Colonic mucosa (tissue), 4 donors: ENCODE measurements around the gene TENM3. TPM values are rescaled to one million over a fixed set of nuclear protein-coding genes. Genes with fewer than 3 reads are reported as not detected.

ENCODE experiments used
- DNase-seq: peaks from one replicate; pipeline ENCODE4 v3.0.0-alpha.2; 2020
- H3K27ac ChIP-seq: fragments of 200-600 bp; one replicate; pipeline ENCODE4 v1.8.0; 2021
- H3K27me3 ChIP-seq: fragments of 200-600 bp; one replicate; pipeline ENCODE4 v1.8.0; 2021
- H3K36me3 ChIP-seq: fragments of 200-600 bp; one replicate; pipeline ENCODE4 v1.8.0; 2021
- H3K4me1 ChIP-seq: fragments of 200-600 bp; one replicate; pipeline ENCODE4 v1.8.0; 2021; ENCODE audit warnings: mild to moderate bottlenecking
- H3K4me3 ChIP-seq: fragments of 200-600 bp; one replicate; pipeline ENCODE4 v1.8.0; 2021
- H3K9ac ChIP-seq, 2 donors: one replicate each; pipeline ENCODE4 v1.7.0; 2013; ENCODE audit warnings: control low read depth in 2 of 2, low read depth in 2 of 2, low read length in 2 of 2
- H3K9me3 ChIP-seq: fragments of 200-600 bp; one replicate; pipeline ENCODE4 v1.8.0; 2021
- intact Hi-C: fragments of 100-400 bp; cut with DNase I; formaldehyde crosslinking; loops from one replicate; pipeline ENCODE4 v1.14.1; 2022
- total RNA-seq, 2 donors: library from RNA; stranded (reverse); fragmentation: NEBNext Ultra II Directional in 1 of 2; extraction: Animal tissue kit (Norgen Biotek cat#: 25700) in 1 of 2; gene quantifications; one replicate each; pipeline ENCODE4 v1.2.1, GENCODE V29; 2021
- TF ChIP-seq, protein P1 (sequence below): fragments of 200-600 bp; IDR thresholded peaks from one replicate; pipeline ENCODE4 v1.8.0; 2022; ENCODE audit warnings: antibody characterized with exemption, mild to moderate bottlenecking
- donor health status: healthy.
- donor health status: DM: no; HTN: no; CAD: no.
- donor health status: DM: no; HTN: no; CAD: no.

The TENM3 gene
- total RNA-seq, 2 donors from 2014 or later = 0.32 to 1.6 TPM

GRCh38 chr4:182325848-182326255 lies 82.7 kb downstream of the TENM3 start:
- H3K4me3 ChIP-seq = no peak overlapping the region

DNA sequence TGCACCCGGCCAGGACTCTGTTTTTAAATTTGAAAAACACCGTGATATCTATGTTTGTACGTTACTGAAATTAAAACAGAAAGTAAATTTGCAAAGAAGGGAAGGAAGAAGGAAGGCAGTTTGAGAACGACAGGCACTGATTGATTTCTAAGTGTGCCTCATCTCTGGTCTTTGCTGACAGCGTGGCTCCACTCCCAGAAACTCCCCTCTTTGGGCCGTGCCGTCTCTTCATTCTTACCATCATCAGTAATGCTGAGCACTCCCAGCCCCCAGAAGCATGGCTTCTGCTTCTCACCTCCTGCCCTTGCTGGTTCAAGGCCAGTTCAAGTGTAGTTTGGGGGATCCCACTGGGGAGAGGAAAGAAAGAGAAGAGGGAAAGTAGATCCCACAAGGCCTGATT lies 85.3 kb downstream of the TENM3 start:
- Histone ChIP-seq H3K9ac (no peak overlapping the region), H3K36me3 (no peaks in the 10 kb centered on the region), H3K9me3 (no peaks in the 10 kb centered on the region), H3K27me3 (no peaks in the 10 kb centered on the region), H3K27ac (no peak overlapping the region), H3K4me3 (no peak overlapping the region), H3K4me1 (no peaks in the 10 kb centered on the region)
- no peak for DNase-seq
- intact Hi-C loops = no loop called here
- TF ChIP-seq, protein P1, sequence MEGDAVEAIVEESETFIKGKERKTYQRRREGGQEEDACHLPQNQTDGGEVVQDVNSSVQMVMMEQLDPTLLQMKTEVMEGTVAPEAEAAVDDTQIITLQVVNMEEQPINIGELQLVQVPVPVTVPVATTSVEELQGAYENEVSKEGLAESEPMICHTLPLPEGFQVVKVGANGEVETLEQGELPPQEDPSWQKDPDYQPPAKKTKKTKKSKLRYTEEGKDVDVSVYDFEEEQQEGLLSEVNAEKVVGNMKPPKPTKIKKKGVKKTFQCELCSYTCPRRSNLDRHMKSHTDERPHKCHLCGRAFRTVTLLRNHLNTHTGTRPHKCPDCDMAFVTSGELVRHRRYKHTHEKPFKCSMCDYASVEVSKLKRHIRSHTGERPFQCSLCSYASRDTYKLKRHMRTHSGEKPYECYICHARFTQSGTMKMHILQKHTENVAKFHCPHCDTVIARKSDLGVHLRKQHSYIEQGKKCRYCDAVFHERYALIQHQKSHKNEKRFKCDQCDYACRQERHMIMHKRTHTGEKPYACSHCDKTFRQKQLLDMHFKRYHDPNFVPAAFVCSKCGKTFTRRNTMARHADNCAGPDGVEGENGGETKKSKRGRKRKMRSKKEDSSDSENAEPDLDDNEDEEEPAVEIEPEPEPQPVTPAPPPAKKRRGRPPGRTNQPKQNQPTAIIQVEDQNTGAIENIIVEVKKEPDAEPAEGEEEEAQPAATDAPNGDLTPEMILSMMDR = no peak

More at GRCh38 chr4:182325848-182326255, 82.7 kb downstream of the TENM3 start:
- TF ChIP-seq, protein P1 = no peak
- Histone ChIP-seq H3K27me3 (no peaks in the 10 kb centered on the region), H3K9ac (no peak overlapping the region), H3K9me3 (no peaks in the 10 kb centered on the region), H3K27ac (no peak overlapping the region), H3K36me3 (no peaks in the 10 kb centered on the region), H3K4me1 (no peaks in the 10 kb centered on the region)
- intact Hi-C loops = no loop called here
- no peak for DNase-seq

DNA sequence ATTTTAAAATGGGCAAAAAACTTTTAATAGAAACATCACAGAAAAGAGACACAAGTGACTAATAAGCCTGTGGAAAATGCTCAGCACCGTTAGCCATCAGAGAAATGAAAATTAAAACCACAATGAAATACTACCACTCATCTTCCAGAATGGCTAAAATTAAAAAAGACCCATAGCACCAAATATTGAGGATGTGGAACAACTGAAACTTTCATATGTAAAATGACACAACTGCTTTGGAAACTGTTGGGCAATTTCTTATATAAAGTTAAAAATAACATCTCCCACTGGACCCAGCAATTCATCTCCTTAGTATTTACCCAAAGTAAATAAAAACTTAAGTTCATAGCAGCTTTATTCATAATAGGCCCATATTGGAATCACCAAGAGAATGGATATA lies 94.2 kb downstream of the TENM3 start:
- Histone ChIP-seq H3K9me3 (no peaks in the 10 kb centered on the region), H3K4me1 (no peaks in the 10 kb centered on the region), H3K36me3 (no peaks in the 10 kb centered on the region), H3K4me3 (no peak overlapping the region), H3K27ac (no peak overlapping the region), H3K27me3 (no peaks in the 10 kb centered on the region), H3K9ac (no peak overlapping the region)
- intact Hi-C loops = no loop called here
- no peak for DNase-seq
- TF ChIP-seq, protein P1 = no peak

GRCh38 chr4:182338063-182338462 lies 94.9 kb downstream of the TENM3 start:
- H3K9me3 ChIP-seq = no peaks in the 10 kb centered on the region
- H3K27me3 ChIP-seq = no peaks in the 10 kb centered on the region
- no peaks in the 10 kb centered on the region for H3K36me3 ChIP-seq
- no peaks in the 10 kb centered on the region for H3K4me1 ChIP-seq
- intact Hi-C loops = no loop called here
- H3K27ac ChIP-seq = no peak overlapping the region
- DNase-seq = no peak
- TF ChIP-seq, protein P1 = no peak
- H3K9ac ChIP-seq = no peak overlapping the region
- H3K4me3 ChIP-seq = no peak overlapping the region

GRCh38 chr4:182338746-182339145 lies 95.5 kb downstream of the TENM3 start:
- H3K4me3 ChIP-seq = no peak overlapping the region
- DNase-seq = no peak
- H3K27me3 ChIP-seq = no peaks in the 10 kb centered on the region
- TF ChIP-seq, protein P1 = no peak
- H3K4me1 ChIP-seq = no peaks in the 10 kb centered on the region
- intact Hi-C loops = no loop called here
- H3K9ac ChIP-seq = no peak overlapping the region
- H3K9me3 ChIP-seq = no peaks in the 10 kb centered on the region
- no peaks in the 10 kb centered on the region for H3K36me3 ChIP-seq
- H3K27ac ChIP-seq = no peak overlapping the region

- H3K9ac ChIP-seq = no peak overlapping the region
- H3K4me3 ChIP-seq = no peak overlapping the region
- TF ChIP-seq, protein P1 = no peak
- H3K4me1 ChIP-seq = no peaks in the 10 kb centered on the region
- DNase-seq = no peak
- H3K9me3 ChIP-seq = no peaks in the 10 kb centered on the region
- intact Hi-C loops = no loop called here
- no peaks in the 10 kb centered on the region for H3K36me3 ChIP-seq
- no peaks in the 10 kb centered on the region for H3K27me3 ChIP-seq
- H3K27ac ChIP-seq = no peak overlapping the region
These were observed 96.0 kb downstream of the TENM3 start for GRCh38 chr4:182339221-182339641.
